NCI-H774 (cell line): ENCODE data around the gene C3orf22.
"Not testable (repeated sequence)": the region's sequence is repeated elsewhere in the genome, so short reads cannot be mapped to it uniquely, and the experiment has no call there.

ENCODE experiments used
- DNase-seq: peaks from one replicate; lab custom pipeline; 2025; lab: John Stamatoyannopoulos, UW

The C3orf22 gene

DNA sequence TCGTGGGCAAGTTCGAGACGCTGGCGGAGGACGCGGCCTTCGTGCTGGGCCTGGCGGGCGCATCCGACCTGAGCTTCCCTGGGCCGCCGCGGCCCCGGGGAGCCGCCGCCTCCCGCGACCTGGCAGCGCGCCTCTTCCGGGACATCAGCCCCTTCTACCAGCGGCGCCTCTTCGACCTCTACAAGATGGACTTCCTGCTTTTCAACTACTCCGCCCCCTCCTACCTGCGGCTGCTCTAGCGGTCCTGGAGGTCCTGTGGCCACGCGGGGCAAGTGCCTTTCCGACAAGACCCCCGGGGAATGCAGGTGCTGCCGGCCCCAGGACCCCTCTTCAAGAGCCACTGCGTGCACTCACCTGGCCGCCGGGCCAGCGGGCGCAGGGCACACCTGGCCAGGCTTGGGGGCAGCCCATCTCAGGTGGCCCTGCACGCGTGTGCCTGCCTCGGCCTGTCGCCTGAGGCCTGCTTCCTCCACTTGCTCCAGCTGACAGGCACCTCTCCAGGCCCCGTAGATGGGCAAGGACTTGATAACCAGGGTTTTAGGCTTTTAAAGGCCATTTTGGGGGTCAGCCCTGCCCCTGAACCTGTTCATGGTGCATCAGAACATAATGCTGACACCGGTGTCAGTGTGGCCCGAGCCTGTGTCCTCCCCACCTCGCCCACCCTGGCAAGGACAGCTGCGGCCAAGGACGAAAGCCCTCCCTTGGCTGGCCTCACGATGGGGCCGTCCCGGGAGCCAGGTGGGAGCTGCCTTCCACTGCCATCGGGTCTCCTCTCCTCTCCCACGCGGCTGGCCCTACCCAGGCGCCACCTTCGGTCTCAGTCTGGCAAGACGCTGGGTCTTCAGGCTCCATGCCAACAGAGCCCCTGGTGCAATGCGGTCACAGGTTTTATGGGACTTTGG lies 16.1 kb downstream of the C3orf22 start:
- DNase-seq, result no peak

DNA sequence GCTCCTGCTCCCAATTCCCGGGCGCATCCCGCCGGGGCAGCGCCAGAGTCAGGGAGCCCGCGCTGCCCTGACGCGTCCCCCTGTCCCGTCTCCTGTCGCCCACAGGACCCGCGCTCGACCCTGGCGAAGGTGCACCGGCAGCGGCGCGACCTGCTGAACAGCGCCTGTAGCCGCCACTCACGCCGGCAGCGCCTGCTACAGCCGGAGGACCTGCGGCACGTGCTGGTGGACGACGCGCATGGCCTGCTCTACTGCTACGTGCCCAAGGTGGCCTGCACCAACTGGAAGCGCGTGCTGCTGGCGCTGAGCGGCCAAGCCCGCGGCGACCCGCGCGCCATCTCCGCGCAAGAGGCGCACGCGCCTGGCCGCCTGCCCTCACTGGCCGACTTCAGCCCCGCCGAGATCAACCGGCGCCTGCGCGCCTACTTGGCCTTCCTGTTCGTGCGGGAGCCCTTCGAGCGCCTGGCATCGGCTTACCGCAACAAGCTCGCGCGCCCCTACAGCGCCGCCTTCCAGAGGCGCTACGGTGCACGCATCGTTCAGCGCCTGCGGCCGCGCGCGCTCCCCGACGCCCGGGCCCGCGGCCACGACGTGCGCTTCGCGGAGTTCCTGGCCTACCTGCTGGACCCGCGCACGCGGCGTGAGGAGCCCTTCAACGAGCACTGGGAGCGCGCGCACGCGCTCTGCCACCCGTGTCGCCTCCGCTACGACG lies 16.9 kb downstream of the C3orf22 start:
- DNase-seq, result no peak

DNA sequence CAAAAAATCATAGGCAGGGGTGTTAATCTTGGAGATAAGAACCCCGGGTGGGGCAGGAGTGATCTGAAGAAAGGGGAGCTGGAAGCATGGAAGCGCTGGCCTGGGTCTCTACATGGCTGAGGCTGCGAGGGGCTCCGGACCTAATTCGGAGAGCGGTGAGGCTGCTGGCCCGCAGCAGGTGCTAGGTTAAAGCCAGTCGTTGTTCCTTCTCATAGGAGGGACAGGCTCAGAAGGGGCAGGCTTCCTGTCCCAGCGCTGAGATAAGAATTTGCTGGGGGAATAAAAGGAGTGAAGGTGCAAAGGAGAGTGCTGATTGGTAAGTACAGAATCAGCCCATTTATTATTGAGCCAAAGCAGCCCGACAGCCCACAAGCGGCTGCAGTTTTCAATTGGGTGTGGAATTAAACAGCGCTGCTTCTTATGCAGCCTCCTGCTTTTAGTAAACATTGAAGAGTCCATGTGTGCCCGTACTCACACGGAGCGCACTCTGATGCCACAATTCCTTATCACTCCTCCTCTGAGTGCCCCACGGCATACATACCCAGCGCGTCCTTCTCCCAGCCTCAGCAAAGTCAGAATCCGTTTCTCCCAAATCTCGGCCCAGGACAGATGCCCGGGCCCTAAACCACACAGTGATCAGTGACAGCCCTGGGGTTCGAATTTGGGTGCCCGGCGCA lies 17.6 kb downstream of the C3orf22 start:
- no peak for DNase-seq

DNA sequence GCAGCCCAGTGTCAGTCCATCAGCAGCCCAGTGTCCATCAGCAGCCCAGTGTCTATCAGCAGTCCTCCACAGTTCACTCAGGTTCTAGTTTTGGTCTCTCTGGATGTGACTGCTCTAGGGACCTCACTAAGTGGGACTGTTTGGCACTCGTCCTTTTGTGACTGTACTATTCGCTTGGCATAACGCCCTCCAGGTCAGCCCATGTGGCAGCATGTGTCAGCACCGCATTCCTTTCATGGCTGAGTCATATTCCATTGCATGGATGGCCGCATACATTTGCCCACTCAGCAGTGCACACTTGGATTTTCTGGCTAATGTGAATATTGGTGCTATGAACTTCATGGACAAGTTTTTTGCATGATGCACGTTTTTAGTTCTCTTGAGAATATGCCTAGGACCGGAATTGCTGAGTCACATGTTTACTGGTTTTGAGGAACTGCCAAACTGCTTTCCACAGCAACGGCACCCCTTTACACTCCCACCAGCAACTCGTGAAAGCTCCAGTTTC lies 18.3 kb downstream of the C3orf22 start:
- DNase-seq, result no peak

DNA sequence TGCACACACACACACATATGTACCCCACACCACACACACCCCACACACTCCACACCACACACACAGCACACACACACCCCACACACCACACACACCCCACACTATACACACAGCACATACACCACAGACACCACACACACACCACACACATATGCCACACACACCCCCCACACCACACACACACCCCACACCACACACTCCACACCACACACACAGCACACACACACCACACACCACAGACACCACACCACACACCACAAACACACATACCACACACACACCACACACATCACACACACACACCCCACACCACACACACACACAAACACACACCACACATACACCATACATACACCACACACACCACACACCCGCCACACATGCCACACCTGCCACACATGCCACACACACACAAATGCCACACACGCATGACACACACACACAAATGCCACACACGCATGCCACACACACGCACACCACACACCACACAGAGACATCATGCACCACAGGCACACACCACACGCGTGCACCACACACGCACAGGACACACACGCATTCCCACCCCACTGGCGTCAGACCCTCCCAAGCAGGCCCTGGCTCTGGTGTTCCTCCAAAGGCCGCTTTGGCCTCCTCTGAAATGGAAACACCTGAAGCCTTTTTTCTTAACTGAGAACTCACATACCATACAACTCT lies 19.0 kb downstream of the C3orf22 start:
- DNase-seq, result no peak

DNA sequence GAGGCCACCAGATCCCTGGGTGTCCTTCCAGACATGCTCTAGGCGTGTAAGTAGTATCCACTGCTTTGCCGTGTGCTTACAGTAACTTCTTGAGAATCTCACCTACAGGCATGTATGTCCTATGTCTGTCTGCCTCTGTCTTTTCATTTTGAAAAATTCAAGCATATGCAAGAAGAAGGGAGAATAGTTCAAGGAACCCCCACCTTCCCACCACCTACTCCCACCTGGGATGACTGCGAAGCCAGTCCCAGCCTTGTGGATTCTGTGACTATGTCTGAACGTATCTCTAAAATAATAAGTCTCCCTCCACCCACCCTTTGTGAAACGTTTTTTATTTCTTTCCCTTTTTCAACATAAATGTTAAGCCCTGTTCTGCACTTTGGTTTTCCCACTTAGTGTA lies 19.8 kb downstream of the C3orf22 start:
- no peak for DNase-seq

DNA sequence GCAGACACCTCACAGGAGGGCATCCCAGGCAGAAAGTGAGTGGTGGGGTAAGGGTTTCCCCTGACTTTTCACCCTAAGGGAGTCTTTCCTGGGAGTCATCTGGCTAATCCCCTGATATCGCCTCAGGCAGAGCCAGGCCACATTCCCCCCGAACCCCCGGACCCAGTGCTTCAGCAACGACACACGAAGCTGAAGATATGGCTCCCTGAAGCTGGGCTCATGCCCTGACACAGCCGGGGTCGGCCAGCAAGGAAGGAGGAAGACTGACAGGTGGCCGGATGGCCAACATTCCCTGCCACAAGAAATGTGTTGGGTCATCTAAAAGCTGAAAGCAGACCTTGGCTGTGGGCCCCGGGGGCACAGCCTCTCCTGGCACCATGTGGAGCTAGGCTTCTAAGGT lies 20.4 kb downstream of the C3orf22 start:
- no peak for DNase-seq

DNA sequence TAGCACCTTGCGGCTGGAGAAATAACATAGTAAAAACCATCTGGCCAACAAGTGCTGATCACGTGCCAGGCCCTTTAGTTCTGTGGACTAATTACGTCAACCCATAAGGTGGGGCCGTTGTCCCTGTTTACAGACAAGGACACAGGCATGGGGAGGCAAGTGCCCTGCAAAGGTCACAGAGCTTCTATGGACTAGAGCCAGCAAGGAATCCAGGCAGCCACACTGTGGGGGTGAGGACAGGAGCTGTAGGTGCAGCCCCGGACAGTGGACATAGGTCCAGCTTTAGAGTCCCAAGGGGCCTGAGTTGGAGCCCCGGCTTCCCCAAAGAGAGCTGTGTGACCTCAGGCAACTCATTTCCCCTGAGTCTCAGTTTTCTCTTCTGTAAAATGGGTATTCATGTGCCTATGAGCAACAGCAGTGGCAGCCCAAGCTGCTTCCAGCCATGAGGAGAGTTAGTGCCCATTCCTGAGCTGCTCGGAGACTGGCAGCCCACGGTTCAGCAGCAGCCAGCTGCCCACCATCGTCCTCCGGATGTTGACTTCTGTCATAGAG lies 20.9 kb downstream of the C3orf22 start:
- DNase-seq, result peak; percentile 11

DNA sequence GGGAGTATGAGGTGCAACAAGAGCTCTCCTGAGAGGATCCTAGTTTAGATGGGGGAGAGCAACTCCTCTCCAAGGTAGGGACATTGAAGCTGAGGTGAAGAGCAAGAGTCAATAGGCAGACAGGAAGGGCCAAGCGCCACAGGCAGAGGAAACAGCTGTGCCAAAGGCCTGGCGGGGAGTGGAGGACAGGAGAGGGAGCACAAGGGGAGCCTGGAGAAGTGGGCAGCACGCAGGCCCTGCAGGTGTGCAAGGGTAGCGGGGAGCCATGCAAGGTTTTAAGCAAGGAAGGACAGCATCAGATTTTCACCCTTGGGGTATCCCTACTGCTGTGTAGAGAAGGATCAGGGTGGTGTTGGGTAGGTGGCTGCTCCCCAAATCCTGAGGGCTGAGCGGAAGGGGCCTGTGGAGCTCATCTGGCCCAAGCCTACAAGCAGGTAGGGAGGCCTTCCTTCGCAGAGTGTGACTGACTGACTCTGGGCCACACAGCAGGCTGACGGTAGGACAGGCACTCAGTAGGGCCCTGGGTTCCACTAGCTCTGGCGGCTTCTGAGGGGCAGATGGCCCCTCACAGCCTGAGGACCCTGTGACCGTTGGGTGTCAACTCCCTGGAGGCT lies 21.5 kb downstream of the C3orf22 start:
- no peak for DNase-seq

DNA sequence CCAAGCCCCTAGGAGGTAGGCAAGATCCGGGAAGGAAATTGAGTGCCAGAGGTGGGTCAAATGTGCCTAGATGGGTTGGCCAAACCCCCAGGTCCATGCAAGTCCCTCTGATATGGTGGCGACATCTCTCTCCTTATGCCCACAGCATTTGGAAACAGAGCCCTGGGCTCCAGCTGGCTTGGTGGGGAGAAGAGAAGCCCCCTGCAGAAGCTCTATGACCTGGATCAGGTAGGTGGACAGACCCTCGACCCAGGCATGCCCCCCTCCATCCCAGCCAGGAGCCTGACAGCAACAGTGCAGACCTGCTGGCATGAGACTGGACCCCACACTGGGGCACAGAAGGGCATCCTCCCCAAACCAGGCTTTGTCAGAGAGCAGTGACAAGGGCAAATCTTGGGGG lies 22.6 kb downstream of the C3orf22 start:
- DNase-seq, result no peak

DNA sequence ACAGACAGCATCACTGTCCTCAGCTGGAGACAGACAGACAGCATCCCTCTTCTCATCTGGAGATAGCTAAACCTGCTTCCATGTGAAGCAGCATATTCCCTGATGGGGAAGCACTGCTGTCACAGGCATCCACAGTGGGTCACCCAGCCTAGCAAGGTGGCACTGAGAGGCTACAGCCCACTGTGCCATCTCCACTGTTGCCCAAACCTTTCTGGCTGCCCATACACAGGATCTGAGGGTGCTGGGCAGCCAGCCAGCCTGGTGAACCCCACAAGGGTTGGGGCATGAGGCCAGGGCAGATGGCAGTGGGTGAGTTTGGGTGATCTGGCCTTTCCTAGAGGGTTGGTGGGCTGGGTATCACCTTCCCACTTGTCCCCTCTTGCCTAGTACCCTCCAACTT lies 23.1 kb downstream of the C3orf22 start:
- no peak for DNase-seq

DNA sequence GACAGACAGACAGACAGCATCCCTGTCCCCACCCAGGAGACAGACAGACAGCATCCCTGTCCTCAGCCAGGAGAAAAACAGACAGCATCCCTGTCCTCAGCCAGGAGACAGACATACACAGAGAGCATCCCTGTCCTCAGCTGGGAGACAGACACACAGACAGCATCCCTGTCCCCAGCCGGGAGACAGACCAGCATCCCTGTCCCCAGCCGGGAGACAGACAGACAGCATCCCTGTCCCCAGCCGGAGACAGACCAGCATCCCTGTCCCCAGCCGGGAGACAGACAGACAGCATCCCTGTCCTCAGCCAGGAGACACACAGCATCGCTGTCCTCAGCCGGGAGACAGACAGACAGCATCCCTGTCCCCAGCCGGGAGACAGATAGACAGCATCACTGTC lies 24.0 kb downstream of the C3orf22 start:
- DNase-seq, result not testable (repeated sequence)

DNA sequence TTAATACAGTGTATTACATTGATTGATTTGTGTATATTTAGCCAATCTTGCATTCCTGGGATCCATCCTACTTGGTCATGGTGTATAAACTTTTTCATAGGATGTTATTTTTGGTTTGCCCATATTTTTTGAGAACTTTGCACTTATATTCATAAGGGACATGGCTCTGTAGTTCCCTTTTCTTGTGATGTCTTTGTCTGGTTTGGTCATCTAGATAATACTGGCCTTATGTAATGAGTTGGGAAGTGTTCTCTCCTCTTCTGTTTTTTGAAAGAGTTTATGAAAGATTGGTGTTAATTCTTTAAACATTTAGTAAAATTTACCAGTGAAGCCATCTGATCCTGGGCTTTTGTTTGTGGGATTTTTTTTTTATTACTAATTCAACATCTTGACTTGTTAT lies 25.2 kb downstream of the C3orf22 start:
- DNase-seq, result no peak

DNA sequence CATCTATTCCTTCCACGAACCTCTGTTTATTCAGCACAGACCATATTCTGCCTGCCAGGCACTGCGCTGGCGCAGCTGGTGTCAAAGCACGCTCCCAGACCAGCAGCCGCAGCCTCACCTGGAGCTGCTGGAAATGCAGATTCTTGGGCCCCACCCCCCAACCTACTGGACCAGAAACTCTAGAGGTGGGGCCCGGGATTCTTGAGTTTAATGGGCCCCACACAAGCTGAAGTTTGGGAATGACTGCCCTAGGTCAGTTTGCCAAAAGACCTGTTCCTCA lies 27.7 kb downstream of the C3orf22 start:
- DNase-seq, result no peak

DNA sequence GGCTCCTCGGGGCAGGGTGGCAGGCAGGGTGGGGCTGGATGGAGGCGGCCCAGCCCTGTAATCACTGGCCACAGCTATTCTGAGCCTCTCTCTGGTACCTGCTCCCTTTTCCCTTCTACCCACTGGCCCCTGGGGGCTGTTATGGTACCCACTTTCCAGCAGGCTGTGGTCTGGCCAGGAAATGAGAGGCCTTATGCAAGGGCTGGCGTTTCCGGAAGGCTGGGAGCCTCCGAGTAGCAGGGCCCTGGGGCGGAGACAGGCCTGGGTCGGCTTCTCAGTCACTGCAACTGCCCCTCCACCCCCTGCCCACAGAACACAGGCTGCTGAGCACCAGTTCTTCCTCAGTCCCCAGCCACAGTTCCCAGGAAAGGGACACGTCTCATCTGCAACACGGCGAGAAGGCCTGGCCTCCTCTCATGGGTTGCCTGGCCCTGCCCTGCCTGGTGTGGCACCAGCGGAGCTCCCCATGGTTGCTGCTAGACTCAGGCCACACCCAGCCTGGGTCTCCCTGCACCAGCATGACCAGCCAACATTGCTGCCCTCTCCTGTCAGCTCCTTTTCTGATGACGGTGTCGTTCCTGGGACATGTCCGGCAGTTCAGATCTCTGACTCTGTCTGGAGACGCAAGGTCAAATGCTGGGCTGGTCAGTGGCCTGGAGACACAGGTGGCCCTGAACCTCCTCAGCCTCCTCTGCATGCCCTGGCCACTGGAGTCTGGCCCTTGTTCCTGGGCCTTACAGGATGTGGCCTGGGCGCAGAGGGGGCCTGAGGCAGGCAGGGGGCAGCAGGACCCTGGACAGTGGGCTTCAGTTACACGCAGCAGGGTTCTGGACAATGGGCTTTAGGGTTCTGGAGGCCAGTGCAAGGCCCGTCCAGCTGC lies 28.3 kb downstream of the C3orf22 start:
- no peak for DNase-seq

DNA sequence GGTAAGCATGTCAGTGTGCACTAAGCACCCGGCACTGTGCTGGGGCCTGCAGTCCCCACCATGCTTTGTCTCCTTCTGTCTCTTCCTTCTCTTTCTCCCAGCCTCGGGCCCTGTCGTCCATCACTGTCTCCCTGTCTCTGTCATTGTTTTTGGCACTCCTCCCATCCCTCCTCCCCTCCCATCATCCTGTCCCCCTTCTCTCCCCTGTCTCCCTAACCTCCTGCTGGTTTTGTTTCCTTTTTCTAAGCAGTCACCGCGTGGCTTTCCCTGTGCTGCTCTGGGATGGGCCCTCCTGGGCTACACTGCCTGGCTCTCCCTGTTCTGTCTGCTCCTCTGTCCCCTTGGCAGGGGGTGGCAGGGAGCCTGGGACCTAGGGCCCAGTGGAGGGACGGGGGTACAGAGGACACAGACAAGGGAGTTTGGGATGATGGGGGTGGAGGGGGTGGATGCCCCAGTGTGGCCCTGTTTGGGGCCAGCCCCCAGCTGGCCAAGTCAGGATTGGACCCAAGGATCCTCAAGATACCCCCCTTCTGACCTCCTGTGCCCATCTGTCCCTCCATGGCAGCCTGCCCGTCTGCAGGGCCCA lies 29.1 kb downstream of the C3orf22 start:
- DNase-seq, result no peak

DNA sequence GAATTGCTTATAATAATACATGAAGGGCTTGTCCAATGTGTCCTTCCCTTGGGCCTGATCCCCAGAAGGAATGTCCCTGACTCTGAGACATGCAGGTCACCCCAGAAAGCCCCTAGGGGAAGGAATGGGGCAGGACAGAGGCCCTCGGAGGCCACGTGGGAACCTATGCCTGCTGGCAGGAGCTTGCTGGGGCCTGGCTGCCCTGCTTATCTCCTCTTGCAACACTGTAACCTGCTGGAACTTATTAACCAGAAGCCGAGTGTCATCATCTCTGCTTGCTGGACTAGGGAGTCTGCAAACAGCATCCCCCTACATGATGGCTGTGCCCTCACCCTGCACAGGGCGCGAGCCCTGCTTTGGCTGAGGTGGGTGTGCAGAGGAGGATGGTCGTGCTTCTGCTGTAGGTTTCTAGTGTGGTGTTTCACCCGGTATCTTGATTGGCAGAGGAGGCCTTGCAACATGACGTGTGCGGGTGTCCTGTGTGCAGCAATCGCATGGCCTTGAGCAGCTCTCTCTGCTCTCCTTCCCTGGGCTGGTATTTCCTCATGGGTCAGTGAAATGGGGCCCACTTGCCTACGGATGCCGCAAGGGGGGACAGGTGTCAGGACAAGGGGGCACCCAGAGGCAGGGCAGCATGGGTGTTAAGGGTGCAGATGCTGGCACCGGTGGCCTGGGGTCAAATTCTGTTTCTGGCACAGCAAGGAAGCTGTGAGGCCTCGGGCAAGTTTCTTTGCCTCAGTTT lies 29.8 kb downstream of the C3orf22 start:
- DNase-seq, result no peak

DNA sequence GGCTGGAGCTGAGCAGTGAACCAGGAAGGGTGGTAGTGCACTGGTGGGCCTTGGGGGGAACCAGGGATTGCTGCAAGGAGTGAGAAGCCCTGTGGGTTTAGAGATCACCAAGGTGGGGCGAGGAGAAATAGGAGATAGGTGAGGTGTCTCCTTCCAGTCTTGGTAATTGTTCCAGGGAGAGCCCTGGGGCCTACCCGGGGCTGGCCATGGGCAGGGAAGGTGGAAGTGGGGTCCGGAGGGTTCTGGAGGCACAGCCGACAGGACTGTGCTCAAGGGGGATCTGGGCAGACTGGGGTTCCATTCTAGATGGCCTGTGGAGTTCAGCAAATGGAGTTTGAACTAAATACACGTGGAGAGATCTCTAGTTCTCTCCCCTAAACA lies 30.3 kb downstream of the C3orf22 start:
- no peak for DNase-seq

DNA sequence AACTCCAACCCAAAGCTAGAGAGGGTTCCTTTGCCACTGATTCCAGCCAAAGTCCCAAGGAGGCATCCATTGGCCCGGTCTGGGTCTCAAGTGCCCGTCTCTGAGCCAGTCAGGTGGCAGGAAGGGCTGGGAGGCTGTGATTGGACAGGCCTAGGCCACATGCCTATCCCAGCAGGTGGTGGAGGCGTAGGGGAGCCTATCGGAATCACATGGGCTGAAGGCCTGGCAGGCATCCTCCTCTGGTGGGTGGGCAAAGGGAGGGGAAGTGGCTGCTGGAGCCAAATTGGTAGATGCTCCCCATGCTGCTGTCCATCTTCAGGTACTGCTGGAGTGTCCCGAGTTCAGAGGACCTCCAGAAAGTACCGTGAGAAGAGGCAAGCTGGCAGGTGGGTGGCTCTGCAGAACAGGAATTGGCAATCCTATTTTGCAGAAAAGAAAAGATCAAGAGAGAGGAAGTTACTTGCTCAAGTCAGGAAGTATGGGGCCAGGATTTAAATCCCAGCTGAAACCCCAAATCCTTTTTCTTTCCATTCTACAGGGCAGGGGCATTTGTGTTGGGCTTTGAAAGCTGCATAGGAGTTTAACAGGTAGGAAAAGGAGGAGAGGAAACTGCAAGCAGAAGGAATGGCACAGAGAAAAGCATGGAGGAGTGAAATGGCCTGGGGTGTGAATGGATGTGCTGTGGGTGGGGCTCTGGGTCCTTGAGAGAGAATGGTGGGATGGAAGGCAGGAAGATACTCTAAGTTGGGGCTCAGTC lies 31.1 kb downstream of the C3orf22 start:
- DNase-seq, result no peak
